OCI-LY7 (cell line): ENCODE measurements around the gene PATJ. TPM values are rescaled to one million over a fixed set of nuclear protein-coding genes. Genes with fewer than 3 reads are reported as not detected.

Source experiments
- BruUV-seq: library from RNA; stranded (reverse); fragments of 400-500 nt; replicated peaks from 2 replicates; lab custom pipeline; 2021; lab: Mats Ljungman, UMichigan
- CTCF ChIA-PET: fragments of 300-600 bp; sonication (Branson Sonifier 250); formaldehyde crosslinking; loops from one replicate; lab custom pipeline; 2022; ENCODE audit warnings: antibody characterized with exemption; ENCODE audit not compliant: unreplicated experiment; lab: Charles Lee
- POLR2A ChIA-PET: fragments of 300-600 bp; sonication (Branson Sonifier 250); formaldehyde crosslinking; loops from one replicate; lab custom pipeline; 2022; ENCODE audit warnings: antibody characterized with exemption; lab: Charles Lee
- DNase-seq: peaks from one replicate; pipeline ENCODE4 v3.0.0-alpha.2; 2015; ENCODE audit warnings: low spot score
- H2AFZ ChIP-seq: fragments of 200-600 bp; sonication (generic), shearing (Covaris generic); 2 replicates; pipeline ENCODE4 v1.6.1; 2014; ENCODE audit warnings: mild to moderate bottlenecking, antibody characterized with exemption, low read length, moderate library complexity
- H3K27ac ChIP-seq: fragments of 200-600 bp; sonication (generic); 2 replicates; pipeline ENCODE4 v1.5.1; 2014; ENCODE audit warnings: mixed run types, low read depth, mild to moderate bottlenecking, moderate library complexity, low read length, inconsistent platforms; ENCODE audit not compliant: poor library complexity, severe bottlenecking
- H3K36me3 ChIP-seq: fragments of 200-600 bp; sonication (generic); 2 replicates; pipeline ENCODE4 v1.6.1; 2014; ENCODE audit warnings: mild to moderate bottlenecking, antibody characterized with exemption, low read length, moderate library complexity, mixed read lengths; ENCODE audit not compliant: insufficient read depth
- H3K4me1 ChIP-seq: fragments of 200-600 bp; sonication (generic); 2 replicates; pipeline ENCODE4 v1.5.1; 2014; ENCODE audit warnings: mild to moderate bottlenecking, low read length; ENCODE audit not compliant: insufficient read depth, poor library complexity, severe bottlenecking
- H3K4me2 ChIP-seq: fragments of 200-600 bp; sonication (generic); 2 replicates; pipeline ENCODE4 v1.6.1; 2014; ENCODE audit warnings: mild to moderate bottlenecking, low read length
- H3K4me3 ChIP-seq: fragments of 200-600 bp; sonication (generic); 2 replicates; pipeline ENCODE4 v1.5.1; 2014; ENCODE audit warnings: mild to moderate bottlenecking, low read depth, low read length; ENCODE audit not compliant: poor library complexity, severe bottlenecking
- H3K79me2 ChIP-seq: fragments of 200-600 bp; sonication (generic); 2 replicates; pipeline ENCODE4 v1.6.1; 2016; ENCODE audit warnings: low read depth, mild to moderate bottlenecking, low read length, moderate library complexity, mixed read lengths; ENCODE audit not compliant: insufficient read depth
- H3K9me2 ChIP-seq: fragments of 200-600 bp; sonication (generic); 2 replicates; pipeline ENCODE4 v1.6.1; 2016; ENCODE audit warnings: mild to moderate bottlenecking, low read length, mixed read lengths; ENCODE audit not compliant: insufficient read depth
- H3K9me3 ChIP-seq: fragments of 200-600 bp; sonication (generic); 2 replicates; pipeline ENCODE4 v1.6.1; 2014; ENCODE audit warnings: mild to moderate bottlenecking, mixed run types, low read length, mixed read lengths
- H4K20me1 ChIP-seq: fragments of 200-600 bp; sonication (generic); 2 replicates; pipeline ENCODE4 v1.6.1; 2014; ENCODE audit warnings: mild to moderate bottlenecking, antibody characterized with exemption, low read length, moderate library complexity, mixed read lengths; ENCODE audit not compliant: insufficient read depth
- CTCF ChIP-seq: fragments of 200-600 bp; sonication (generic); conservative IDR thresholded peaks from 2 replicates; pipeline ENCODE4 v1.5.1; 2014; ENCODE audit warnings: mild to moderate bottlenecking, antibody characterized with exemption, low read length, moderate library complexity, mixed read lengths
- EZH2phosphoT487 ChIP-seq: fragments of 200-600 bp; sonication (generic); IDR thresholded peaks from 2 replicates; pipeline ENCODE4 v1.6.1; 2018; ENCODE audit warnings: low read depth, borderline replicate concordance, mild to moderate bottlenecking, mixed run types, antibody characterized with exemption, low read length, moderate library complexity, mixed read lengths
- intact Hi-C: fragments of 100-400 bp; cut with micrococcal nuclease; formaldehyde crosslinking; loops from one replicate; pipeline ENCODE4 v1.10.0; 2022; ENCODE audit not compliant: unreplicated experiment
- total RNA-seq, 2 experiments: library from RNA; depleted of rRNA in 1 of 2; stranded (reverse); fragments of >200 nt in 1 of 2; shearing (Covaris generic) in 1 of 2; gene quantifications; 2 replicates each; pipeline ENCODE4 v1.2.3, GENCODE V29; 2014 to 2022

Gene PATJ
- total RNA-seq, 2 experiments from 2014 or later = 0.95 to 4.0 TPM

- BruUV-seq = no TSS peak
- ChIA-PET POLR2A (no interaction called here), CTCF (no interaction called here)
- Histone ChIP-seq H3K9me3 (no peaks in the 10 kb centered on the region), H3K36me3 (no peaks in the 10 kb centered on the region), H3K27ac (no peak overlapping the region), H3K9me2 (no peaks in the 10 kb centered on the region), H3K4me1 (no peaks in the 10 kb centered on the region), H4K20me1 (no peaks in the 10 kb centered on the region), H3K4me3 (no peak overlapping the region), H3K79me2 (no peaks in the 10 kb centered on the region), H2AFZ (no peak overlapping the region), H3K4me2 (no peak overlapping the region)
- TF ChIP-seq EZH2phosphoT487 (no peak), CTCF (no peak)
- intact Hi-C loops = no loop called here
- DNase-seq = no peak
Observed at GRCh38 chr1:62003777-62004176, 261.5 kb downstream of the PATJ start.

- Histone ChIP-seq H3K27ac (no peak overlapping the region), H3K4me1 (no peaks in the 10 kb centered on the region), H3K79me2 (no peaks in the 10 kb centered on the region), H3K36me3 (no peaks in the 10 kb centered on the region), H3K9me2 (no peaks in the 10 kb centered on the region), H2AFZ (no peak overlapping the region), H3K4me2 (no peak overlapping the region), H4K20me1 (no peaks in the 10 kb centered on the region), H3K4me3 (no peak overlapping the region), H3K9me3 (no peaks in the 10 kb centered on the region)
- ChIA-PET CTCF (no interaction called here), POLR2A (interaction anchor here (1.1 to 1.2 kb wide), 2 partner anchors 9 to 10 kb away, joined by 3 read pairs; no protein-coding TSS in a partner anchor)
- intact Hi-C loops = no loop called here
- no peak for DNase-seq
- TF ChIP-seq EZH2phosphoT487 = no peak
- no peak for TF ChIP-seq CTCF
- no TSS peak for BruUV-seq
Observed at GRCh38 chr1:62006690-62007089, 264.4 kb downstream of the PATJ start.

GRCh38 chr1:62011006-62011405 lies 268.7 kb downstream of the PATJ start:
- intact Hi-C loops = no loop called here
- H3K9me3 ChIP-seq = no peaks in the 10 kb centered on the region
- H3K79me2 ChIP-seq = no peaks in the 10 kb centered on the region
- no peak overlapping the region for H3K4me3 ChIP-seq
- TF ChIP-seq CTCF (no peak), EZH2phosphoT487 (no peak)
- no peak overlapping the region for H3K27ac ChIP-seq
- DNase-seq = no peak
- ChIA-PET POLR2A (interaction anchor here (0.9 kb wide), 1 partner anchor 13 kb away, joined by 3 read pairs; no protein-coding TSS in a partner anchor), CTCF (no interaction called here)
- no peaks in the 10 kb centered on the region for H3K9me2 ChIP-seq
- no peaks in the 10 kb centered on the region for H3K4me1 ChIP-seq
- H4K20me1 ChIP-seq = no peaks in the 10 kb centered on the region
- no TSS peak for BruUV-seq
- H3K36me3 ChIP-seq = no peaks in the 10 kb centered on the region
- H3K4me2 ChIP-seq = no peak overlapping the region
- H2AFZ ChIP-seq = no peak overlapping the region
